Stomach (tissue), 9 donors: ENCODE data around the gene VSTM2L. TPM values are rescaled to one million over a fixed set of nuclear protein-coding genes. Genes with fewer than 3 reads are reported as not detected.

Experiments used
- DNase-seq, 2 donors: peaks; one replicate each; pipeline versions ENCODE4 v3.0.0 to v3.0.0-alpha.2; 2013 to 2019
- H3K27ac ChIP-seq, 5 donors: fragments of 200-600 bp in 4 of 5; sonication (generic) in 4 of 5; one replicate each; pipeline ENCODE4 v1.5.1; 2013 to 2019; ENCODE audit warnings: mild to moderate bottlenecking in 1 of 5, moderate library complexity in 1 of 5
- H3K27me3 ChIP-seq, 3 donors: fragments of 200-600 bp; sonication (generic); one replicate each; pipeline ENCODE4 v1.5.1; 2017 to 2019; ENCODE audit warnings: mixed run types in 1 of 3
- H3K36me3 ChIP-seq, 4 donors: fragments of 200-600 bp; sonication (generic); 1 replicate in 3 of 4; 2 replicates in 1 of 4; pipeline ENCODE4 v1.5.1; 2016 to 2019
- H3K4me1 ChIP-seq, 4 donors: fragments of 200-600 bp; sonication (generic); one replicate each; pipeline ENCODE4 v1.5.1; 2016 to 2019
- H3K4me3 ChIP-seq, 4 donors: fragments of 200-600 bp; sonication (generic) in 3 of 4; one replicate each; pipeline ENCODE4 v1.5.1; 2016 to 2019; ENCODE audit warnings: mild to moderate bottlenecking in 1 of 4
- H3K9me3 ChIP-seq, 4 donors: fragments of 200-600 bp; sonication (generic); one replicate each; pipeline ENCODE4 v1.5.1; 2016 to 2019
- EP300 ChIP-seq: sonication (generic); formaldehyde crosslinking; IDR thresholded peaks from one replicate; pipeline ENCODE4 v1.6.1; 2017; ENCODE audit warnings: antibody characterized with exemption
- POLR2A ChIP-seq, 4 donors: fragments of 450-650 bp; IDR thresholded peaks; one replicate each; pipeline ENCODE4 v1.6.1; 2016; ENCODE audit warnings: antibody characterized with exemption in 4 of 4, control low read depth in 2 of 4, mild to moderate bottlenecking in 1 of 4, moderate library complexity in 1 of 4
- POLR2AphosphoS5 ChIP-seq, 3 donors: sonication (generic); formaldehyde crosslinking; IDR thresholded peaks; one replicate each; pipeline ENCODE4 v1.6.1; 2016; ENCODE audit warnings: antibody characterized with exemption in 3 of 3
- WGBS, 5 donors: extraction: QIAGEN DNeasy Blood & Tissue Kit in 3 of 5; methylation state at CpG; one replicate each; pipeline versions ENCODE4 v1.1.5 to v1.1.7; 2013 to 2018; 5-methylcytosine and 5-hydroxymethylcytosine counted together
- intact Hi-C: fragments of 100-400 bp; cut with DNase I; formaldehyde crosslinking; loops from one replicate; pipeline ENCODE4 v1.15.1; 2023; ENCODE audit warnings: low total_unique reads
- polyA plus RNA-seq, 3 donors: library from polyadenylated mRNA; stranded (reverse); fragments of 200-250 nt; gene quantifications; one replicate each; pipeline ENCODE4 v1.2.3, GENCODE V29; 2013
- total RNA-seq, 5 donors: library from RNA; depleted of rRNA; stranded (reverse); fragments of >200 nt; gene quantifications; one replicate each; pipeline versions ENCODE4 v1.1.0 to v1.2.3, GENCODE V29; 2014 to 2016
- TF ChIP-seq, protein P1 (sequence below), 7 experiments: fragments of 450-650 bp in 4 of 7; fragments of 200-600 bp in 3 of 7; sonication (generic) in 3 of 7; IDR thresholded peaks; one replicate each; pipeline ENCODE4 v1.5.1; 2016 to 2019; ENCODE audit warnings: antibody characterized with exemption in 7 of 7, control low read depth in 2 of 7, mild to moderate bottlenecking in 1 of 7
- donor health status: healthy with polysubstance abuse.
- donor health status: Bipolar disorder and iron deficiency.
- donor health status: healthy.

Gene VSTM2L
- total and polyA plus RNA-seq, 8 donors, result 1.1 to 18.3 (median 3.4) TPM; not detected in 2

DNA sequence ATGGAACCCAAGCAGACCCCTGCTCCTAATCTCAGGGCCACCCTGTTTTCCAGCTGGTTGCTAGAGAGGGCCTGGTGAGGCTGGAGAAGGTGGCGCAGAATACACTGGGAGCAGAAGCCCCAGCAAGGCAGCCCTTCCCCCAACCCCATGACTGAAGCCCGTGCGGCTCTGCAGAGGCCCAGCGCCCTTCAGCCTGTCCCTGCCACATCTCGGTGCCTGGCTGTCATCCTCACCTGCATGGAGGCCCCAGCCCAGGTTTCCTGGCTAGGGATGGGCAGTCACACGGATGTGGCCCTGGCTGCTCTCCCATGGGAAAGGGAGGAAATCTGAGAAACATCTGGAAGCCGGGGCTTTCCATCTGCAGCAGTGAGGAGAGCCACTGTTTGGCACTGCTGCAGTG, 26.1 kb upstream of the VSTM2L start:
- Histone ChIP-seq H3K4me1 (peaks cover 0 to 7% (median 0%) of the 10 kb centered on the region in 4 donors), H3K36me3 (peaks cover 15 to 40% (median 34%) of the 10 kb centered on the region in 4 donors), H3K9me3 (no peaks in the 10 kb centered on the region), H3K27me3 (no peaks in the 10 kb centered on the region), H3K4me3 (no peak overlapping the region), H3K27ac (no peak overlapping the region)
- no peak for DNase-seq
- intact Hi-C loops, result no loop called here
- 43 to 74% (median 71%) methylated on average over 5 to 7 of the region's 7 CpGs for WGBS, 5 donors
- TF ChIP-seq POLR2A (IDR thresholded peaks at IDR 0.05) (no peak), POLR2AphosphoS5 (IDR thresholded peaks at IDR 0.05) (no peak), EP300 (no peak)
- TF ChIP-seq, protein P1, sequence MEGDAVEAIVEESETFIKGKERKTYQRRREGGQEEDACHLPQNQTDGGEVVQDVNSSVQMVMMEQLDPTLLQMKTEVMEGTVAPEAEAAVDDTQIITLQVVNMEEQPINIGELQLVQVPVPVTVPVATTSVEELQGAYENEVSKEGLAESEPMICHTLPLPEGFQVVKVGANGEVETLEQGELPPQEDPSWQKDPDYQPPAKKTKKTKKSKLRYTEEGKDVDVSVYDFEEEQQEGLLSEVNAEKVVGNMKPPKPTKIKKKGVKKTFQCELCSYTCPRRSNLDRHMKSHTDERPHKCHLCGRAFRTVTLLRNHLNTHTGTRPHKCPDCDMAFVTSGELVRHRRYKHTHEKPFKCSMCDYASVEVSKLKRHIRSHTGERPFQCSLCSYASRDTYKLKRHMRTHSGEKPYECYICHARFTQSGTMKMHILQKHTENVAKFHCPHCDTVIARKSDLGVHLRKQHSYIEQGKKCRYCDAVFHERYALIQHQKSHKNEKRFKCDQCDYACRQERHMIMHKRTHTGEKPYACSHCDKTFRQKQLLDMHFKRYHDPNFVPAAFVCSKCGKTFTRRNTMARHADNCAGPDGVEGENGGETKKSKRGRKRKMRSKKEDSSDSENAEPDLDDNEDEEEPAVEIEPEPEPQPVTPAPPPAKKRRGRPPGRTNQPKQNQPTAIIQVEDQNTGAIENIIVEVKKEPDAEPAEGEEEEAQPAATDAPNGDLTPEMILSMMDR (IDR thresholded peaks at IDR 0.05), result no peak

DNA sequence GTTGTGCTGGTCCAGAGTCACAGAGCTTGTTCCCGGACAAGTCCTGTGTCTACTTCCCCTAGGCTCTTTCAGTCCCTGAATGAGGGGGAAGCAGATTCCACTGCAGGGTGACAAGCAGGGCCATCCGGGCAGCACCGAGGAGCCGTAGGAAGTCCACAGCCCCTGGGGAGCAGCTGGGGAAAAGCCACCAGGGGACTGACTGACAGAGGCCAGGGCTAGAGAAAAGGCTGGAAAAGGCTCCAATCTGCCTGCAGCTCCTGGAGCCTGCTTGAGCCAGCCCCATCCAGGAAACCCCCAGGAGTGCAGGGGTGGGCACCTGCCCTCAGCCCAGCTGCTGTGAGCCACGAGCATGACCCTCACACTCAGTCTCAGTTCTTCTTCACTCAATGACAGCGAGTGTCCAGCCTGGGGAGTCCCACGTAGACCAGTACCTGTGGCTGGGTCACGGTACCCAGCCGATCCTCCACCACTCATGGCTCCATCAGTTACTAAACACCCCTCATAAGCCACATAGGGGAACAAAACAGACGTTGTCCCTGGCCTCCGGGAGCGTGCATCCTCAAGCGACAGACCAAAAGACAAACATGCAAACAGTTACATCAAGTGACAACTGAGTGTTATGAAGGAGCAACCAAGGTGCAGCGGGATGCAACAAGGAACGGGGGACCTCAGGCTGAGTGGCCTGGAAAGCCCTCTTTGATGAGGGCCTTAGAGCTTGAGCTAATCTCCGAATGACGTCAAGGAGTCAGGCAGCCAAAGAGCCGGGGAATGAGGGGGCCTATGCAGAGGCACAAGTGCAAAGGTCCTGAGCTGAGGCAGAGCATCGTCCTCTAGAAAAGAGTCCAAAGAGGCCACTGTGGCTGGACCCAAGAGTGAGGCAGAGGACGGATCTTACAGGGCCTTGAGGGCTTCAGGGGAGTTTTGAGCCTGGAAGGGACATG, 24.8 kb upstream of the VSTM2L start:
- Histone ChIP-seq H3K27ac (no peak overlapping the region), H3K4me1 (peaks cover 0 to 7% (median 0%) of the 10 kb centered on the region in 4 donors), H3K36me3 (peaks cover 9 to 27% (median 22%) of the 10 kb centered on the region in 4 donors), H3K4me3 (no peak overlapping the region), H3K9me3 (no peaks in the 10 kb centered on the region), H3K27me3 (no peaks in the 10 kb centered on the region)
- WGBS, 5 donors, result 76 to 79% (median 76%) methylated on average over 15 to 20 of the region's 20 CpGs
- no peak for TF ChIP-seq EP300
- no peak for TF ChIP-seq POLR2AphosphoS5 (IDR thresholded peaks at IDR 0.05)
- no peak for TF ChIP-seq POLR2A (IDR thresholded peaks at IDR 0.05)
- TF ChIP-seq, protein P1 (IDR thresholded peaks at IDR 0.05), result no peak
- intact Hi-C loops, result no loop called here
- no peak for DNase-seq

DNA sequence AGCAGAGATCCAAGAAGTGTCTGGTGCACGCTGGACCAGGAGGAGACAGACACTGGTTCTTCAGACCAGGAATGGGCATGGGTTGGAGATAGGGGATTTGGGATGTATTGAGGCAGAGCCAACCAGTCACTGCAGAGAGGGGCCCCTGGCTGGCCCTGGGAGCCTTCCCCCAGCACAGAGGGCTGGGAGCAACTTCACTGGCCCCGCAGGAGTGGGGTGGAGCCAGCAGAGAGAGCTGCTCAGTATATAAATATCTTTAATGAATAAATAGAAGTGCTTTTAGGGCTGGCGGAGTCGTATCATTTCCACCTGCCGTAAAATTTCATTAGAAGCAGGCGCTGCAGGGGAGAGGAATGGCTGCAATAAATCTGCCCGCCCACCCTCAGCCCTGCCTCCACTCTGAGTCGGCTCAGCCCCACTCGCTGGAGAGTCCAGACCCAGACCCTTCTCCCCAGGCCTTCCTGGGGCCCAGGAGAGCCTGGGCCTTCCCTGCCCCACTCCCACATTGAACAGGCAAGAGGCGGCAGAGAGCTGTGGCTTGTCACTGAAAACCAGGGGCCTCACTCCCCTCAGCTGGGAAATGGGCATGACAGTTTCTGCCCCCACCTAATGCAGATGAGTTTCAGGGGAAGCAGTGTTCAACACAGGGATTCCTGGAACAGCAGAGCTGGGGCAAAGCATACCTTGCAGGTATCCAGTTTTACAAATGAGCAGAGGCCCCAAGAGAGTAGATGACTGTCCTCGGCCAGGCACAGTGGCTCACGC, 23.9 kb upstream of the VSTM2L start:
- peaks cover 0 to 7% (median 0%) of the 10 kb centered on the region in 4 donors for H3K4me1 ChIP-seq
- H3K36me3 ChIP-seq, result peaks cover 7 to 18% (median 12%) of the 10 kb centered on the region in 4 donors
- DNase-seq, result peak in 1 of 2 donors; percentile 37
- TF ChIP-seq POLR2A (IDR thresholded peaks at IDR 0.05), result no peak
- no peak for TF ChIP-seq POLR2AphosphoS5 (IDR thresholded peaks at IDR 0.05)
- no peak for TF ChIP-seq EP300
- TF ChIP-seq, protein P1 (IDR thresholded peaks at IDR 0.05), result no peak
- H3K27ac ChIP-seq, result no peak overlapping the region
- 66 to 78% (median 70%) methylated on average over 12 of the region's 12 CpGs for WGBS, 5 donors
- H3K9me3 ChIP-seq, result no peaks in the 10 kb centered on the region
- H3K27me3 ChIP-seq, result no peaks in the 10 kb centered on the region
- intact Hi-C loops, result no loop called here
- H3K4me3 ChIP-seq, result no peak overlapping the region

DNA sequence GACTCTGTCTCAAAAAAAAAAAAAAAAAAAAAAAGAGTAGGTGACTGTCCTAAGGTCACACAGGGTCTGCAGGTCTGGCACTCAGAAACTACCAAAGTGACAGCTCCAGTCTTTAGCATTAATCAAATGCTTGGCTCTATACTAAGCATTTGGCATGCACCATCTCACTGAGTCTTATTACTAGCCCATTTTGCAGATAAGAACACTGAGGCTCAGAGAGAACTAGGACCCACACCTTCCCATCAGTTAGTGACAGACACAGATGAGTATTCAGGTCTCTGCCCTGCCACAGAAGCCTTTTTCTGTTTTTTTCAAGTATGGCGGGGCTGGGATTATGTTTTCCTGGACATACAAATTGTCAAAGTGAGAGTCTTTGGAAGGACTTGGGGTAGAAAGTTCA, 23.1 kb upstream of the VSTM2L start:
- H3K4me3 ChIP-seq, result no peak overlapping the region
- H3K9me3 ChIP-seq, result no peaks in the 10 kb centered on the region
- intact Hi-C loops, result no loop called here
- no peaks in the 10 kb centered on the region for H3K27me3 ChIP-seq
- H3K36me3 ChIP-seq, result peaks cover 0 to 10% (median 4%) of the 10 kb centered on the region in 4 donors
- 92 to 100% (median 96%) methylated on average over 1 of the region's 1 CpG for WGBS, 5 donors
- H3K27ac ChIP-seq, result no peak overlapping the region
- H3K4me1 ChIP-seq, result peaks cover 0 to 7% (median 0%) of the 10 kb centered on the region in 4 donors
- DNase-seq, result no peak
- no peak for TF ChIP-seq POLR2A (IDR thresholded peaks at IDR 0.05)
- TF ChIP-seq EP300, result no peak
- no peak for TF ChIP-seq POLR2AphosphoS5 (IDR thresholded peaks at IDR 0.05)
- TF ChIP-seq, protein P1 (IDR thresholded peaks at IDR 0.05), result no peak
